KG1 (cell line): Measurements from ENCODE around the gene XAGE5.
"Not testable (repeated sequence)": the region's sequence is repeated elsewhere in the genome, so short reads cannot be mapped to it uniquely, and the experiment has no call there.

Experiments
- DNase-seq: peaks from one replicate; lab custom pipeline; 2025; lab: John Stamatoyannopoulos, UW

XAGE5 gene, protein sequence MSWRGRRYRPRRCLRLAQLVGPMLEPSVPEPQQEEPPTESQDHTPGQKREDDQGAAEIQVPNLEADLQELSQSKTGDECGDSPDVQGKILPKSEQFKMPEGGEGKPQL

DNA sequence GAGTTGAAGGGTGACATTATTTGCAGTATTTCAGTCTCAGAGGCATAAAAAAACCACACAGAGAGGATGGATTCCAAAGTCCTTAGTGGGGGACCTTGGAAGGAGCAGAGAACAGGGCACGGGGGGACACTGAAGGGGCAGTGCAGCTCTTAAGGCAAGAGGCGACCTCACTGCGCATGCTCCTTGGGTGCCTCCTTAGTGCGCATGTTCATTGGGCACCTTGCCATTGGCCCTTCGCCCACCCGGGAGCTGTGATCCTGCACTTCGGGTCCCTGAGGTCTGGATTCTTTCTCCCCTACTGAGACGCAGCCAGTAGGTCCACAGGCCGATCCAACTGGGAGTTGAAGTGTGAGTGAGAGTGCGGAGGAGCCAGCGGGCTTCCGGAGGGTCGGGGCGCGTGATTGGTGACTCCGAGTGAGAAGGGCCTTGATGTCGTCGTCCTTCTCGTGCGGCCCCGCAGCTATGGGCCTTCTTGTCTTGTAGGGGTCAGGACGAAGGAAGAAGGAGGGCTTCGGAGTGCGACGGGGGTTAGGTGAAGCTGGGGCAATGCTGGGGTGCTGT, at the start of gene XAGE5:
Gene XAGE5 (plus strand): TSS at position 223 of the 561 bp plus-strand sequence. CDS start 1,280 bp downstream, outside the sequence.
- no peak for DNase-seq

DNA sequence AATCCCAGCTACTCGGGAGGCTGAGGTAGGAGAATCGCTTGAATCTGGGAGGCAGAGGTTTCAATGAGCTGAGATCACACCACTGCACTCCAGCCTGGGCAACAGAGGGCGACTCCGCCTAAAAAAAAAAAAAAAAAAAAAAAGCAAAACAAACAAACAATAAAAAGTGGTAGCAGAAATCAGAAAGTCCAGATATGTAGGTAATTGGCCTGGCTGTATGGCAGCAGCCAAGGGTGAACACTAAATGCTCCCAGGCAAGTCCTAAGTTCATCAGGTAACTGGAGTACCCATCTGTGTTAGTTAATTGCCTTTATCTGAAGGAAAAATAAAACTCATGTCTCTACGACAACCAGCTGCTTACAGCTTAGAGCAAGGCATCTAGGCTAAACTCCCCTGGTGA, 45.1 kb upstream of the XAGE5 start:
- DNase-seq = not testable (repeated sequence)

DNA sequence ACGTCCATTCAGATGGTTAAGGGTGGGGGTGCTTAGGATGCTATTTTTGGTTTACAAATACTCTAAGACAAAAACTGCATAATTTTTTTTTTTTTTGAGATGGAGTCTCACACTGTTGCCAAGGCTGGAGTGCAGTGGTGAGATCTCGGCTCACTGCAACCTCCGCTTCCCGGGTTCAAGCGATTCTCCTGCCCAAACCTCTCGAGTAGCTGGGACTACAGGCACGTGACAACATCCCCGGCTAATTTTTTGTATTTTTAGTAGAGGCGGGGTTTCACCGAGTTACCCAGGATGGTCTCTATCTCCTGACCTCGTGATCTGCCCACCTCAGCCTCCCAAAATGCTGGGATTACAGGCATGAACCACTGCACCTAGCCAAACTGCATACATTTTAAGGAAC, 37.6 kb upstream of the XAGE5 start:
- not testable (repeated sequence) for DNase-seq

DNA sequence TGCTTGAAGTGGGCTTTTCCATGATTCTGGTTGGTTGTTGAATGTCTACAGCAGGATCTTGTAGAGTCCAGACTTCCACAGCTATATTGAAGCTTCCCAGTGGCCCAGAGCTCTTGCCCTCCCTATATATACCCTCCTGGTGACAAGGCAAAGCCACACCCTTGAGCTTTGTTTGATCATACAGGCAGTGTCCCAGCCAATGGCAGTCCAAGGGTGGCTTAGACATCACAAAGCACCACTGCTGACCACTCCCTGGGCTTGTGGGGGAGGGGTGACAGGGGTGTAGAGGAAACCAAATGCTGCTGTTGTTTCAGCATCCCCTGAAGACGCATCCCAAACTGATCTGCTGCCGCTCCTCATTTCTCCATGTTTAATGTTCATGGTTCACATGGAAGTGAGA, 13.8 kb upstream of the XAGE5 start, which contains the start of gene SPANXN5:
Gene SPANXN5 (minus strand): TSS at position 101 of the 400 bp plus-strand sequence. CDS start 79 bp downstream, at position 22.
- DNase-seq = not testable (repeated sequence)

DNA sequence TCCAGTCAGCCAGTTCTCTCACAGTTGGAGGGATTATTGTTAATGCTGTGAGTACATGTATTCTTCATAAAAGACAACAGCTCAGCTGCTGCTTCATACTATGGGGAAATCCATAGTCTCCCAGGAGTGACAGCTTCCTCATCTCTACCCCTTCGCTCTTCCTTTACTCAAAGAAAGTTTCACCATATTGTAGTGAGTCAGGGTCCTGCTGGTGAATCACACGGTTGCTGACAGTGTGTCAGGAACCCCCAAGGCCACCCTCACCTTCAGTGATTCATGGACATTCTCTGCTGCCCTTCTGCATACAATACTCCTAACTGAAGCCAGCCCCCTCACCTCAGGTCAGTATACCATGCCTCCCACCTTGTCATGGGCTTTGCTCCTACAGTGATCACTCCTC, 6.2 kb upstream of the XAGE5 start:
- DNase-seq = not testable (repeated sequence)

DNA sequence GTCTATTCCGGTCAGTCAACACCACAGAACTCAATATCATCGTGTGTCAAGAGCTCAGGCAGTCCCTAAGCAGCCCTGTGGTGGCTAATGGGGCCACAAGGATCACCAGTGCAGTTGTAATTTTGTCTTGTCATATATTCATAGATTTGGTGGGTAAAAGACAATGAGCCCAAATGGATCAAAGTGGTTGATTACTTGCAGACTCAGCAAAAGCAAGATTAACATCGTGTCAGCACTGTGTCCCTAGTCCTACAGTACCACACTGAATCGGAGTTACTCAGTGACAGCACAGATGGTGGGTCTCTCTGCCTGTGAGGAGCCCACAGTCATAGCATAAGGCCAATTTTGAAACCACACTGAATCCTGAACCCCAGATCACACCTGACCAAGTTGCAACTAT, 8.7 kb downstream of the XAGE5 start:
- no peak for DNase-seq

DNA sequence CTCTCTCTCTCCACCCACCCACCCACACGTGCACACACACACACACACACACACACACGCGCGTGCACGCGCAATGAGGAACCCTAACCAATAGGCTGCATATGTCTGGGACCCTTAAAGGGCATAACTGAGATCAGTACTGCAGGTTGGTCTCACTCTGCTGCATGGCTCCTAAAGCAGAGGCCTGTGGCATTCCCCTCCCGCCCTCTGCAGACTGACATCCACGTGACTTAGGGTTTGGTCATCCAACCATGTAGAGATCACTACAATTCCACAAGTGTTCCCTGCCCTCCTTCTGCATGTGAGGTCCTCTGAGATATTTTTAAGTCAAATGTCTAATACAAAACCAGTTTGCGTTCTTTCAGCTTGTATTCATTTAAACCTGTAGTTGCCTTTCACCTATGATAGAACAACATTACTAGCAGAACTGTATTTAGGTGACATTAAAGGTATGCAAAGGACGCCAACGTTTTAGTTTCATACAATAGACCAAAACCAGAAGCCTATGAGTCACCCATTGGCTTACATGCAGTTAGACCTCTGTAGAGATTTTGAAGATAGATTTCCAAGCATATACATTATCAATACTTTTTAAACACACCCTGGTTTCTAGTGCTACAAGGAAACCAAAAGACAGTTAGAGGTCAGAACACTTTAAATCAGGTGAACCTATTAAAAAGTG, 10.1 kb downstream of the XAGE5 start:
- no peak for DNase-seq

DNA sequence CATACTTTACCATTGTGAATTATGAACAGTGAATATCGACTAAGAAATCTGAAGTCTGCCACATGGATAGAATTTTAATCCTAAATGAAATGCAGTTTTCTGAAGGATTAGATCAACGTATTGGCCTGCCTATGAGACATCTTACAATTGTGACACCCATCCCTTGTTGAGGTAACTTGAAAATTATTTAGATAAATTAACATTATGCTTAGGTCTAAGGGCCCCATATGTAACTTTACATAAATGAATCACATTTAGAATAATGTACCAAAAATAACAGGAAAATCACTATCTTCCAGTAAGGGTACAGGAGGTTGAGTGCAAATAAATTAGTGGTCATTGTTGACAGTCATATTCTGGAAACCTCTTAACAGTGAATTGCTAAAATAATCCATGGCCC, 13.5 kb downstream of the XAGE5 start:
- no peak for DNase-seq

DNA sequence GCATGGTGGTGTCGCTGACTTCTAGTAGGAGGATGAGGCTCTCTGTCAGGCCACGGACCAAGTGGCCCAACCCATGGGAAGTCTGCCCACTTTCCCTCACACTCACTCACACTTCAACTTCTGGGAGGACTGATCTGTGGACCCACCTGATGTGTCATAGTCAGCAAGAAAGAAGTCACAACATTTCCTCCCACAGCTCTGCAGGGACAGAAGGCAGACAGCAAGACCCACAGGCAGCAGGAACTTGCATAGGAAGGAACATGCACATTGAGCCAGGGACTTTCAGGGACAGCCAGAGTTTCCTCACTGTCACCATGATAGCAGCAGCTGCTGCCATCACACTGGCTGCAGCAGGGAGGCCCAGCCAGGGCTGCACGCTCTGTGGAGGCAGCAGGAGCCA, 19.5 kb downstream of the XAGE5 start:
- no peak for DNase-seq

DNA sequence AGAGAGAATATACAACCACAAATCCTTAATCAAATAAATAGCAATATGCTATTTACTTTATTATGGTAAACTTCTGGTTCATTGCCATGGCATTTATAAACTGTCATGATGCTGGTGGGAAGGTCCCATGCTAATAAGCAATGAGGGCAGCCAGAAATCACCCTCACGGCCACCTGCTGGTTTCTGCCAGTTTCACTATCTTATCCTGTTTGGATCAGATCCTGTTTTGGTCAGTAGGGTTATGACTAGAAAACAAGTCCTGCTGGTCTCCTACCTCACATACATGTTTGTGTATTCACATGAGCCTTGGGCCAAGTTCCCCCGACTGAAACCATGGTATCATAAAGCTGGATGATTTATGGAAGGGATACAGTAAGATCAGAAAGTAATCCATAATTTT, 28.1 kb downstream of the XAGE5 start:
- DNase-seq = no peak

DNA sequence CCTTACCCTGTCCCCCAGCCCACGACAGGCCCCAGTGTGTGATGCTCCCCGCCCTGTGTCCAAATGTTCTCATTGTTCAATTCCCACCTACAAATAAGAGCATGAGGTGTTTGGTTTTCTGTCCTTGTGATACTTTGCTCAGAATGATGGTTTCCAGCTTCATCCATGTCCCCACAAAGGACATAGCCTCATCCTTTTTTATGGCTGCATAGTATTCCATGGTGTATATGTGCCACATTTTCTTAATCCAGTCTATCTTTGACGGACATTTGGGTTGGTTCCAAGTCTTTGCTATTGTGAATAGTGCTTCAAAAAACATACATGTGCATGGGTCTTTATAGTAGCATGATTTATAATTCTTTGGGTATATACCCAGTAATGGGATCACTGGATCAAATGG, 32.5 kb downstream of the XAGE5 start:
- DNase-seq = not testable (repeated sequence)

DNA sequence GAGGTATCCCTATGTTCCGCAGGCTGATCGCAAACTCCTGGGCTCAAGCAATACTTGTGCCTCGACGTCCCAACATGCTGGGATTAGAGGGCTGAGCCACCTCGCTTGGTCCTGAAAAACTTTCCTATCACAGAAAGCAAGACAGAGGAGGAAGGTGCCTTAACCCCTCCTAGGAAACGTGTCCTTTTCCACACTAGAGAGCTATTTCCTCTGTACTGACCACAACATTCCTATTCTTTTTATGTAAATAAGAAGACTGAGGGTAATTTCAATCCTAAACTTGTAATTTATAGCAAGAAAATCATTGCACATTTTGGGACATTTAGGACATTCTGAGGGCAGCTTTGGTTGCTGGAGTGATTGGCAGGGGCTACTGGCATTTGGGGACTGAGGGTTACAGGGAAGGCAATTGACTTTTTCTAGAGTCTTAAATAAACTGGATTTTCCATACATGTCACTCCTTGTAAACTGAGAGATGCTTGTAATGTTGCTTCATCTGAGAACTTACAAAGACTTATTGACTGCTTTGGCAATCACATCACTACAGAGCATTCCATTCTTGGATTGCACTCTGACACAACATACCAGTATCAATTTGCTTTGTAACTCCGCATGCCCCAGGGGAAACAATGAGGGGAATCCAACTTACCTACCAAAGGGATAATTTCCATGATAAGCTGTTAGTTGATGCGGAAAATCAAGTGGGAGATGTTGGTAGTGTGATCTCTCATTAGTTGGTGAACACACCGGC, 41.2 kb downstream of the XAGE5 start:
- no peak for DNase-seq

DNA sequence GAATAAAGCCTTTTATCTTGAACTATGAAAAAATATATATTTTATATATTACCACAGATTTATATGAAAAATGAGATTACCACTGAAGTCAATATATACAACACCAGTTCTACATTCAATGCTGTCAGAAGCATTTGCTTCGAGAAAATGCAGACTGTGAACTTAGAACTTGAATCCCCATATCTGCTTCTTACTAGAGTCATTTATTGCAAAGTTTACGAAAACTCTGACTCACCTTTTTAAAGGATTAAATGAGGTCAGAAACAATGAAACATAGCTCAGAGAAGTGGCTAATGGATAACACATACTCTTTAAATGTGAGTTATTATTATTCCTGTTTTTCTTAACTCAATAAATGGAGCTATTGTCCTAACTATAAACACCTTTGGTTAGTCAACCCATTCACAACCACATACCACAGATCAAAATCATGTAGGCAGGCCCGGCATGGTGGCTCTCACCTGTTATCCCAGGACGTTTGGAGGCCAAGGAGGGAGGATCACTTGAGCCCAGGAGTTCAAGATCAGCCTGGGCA, 46.0 kb downstream of the XAGE5 start:
- not testable (repeated sequence) for DNase-seq

DNA sequence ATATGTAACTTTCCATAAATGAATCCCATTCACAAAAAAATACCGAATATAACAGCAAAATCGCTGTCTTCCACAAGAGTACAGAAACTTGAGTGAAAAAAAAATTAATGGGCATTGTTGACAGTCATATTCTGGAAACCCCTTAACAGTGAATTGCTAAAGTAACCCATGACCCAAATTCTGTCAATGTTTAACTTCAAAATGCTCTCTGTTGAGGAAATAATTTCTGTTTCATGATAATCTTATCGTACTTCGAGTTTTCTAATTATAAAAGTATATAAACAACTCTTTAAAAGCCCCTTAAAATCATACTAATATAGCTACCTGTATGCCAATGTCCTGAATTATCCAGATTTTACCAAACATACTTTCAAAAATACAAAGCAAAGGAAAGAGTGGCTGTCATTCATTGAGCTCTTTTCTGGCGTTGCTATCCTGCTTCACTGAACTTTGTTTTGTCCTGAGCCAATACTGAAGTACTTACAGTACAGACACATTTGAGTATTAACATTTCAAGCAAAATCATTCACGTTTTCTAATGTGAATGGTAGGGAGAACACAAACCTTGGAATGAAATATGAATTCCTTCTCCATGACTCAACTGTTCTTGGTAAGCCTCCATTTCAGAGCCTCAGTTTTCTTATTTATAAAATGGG, 54.4 kb downstream of the XAGE5 start:
- no peak for DNase-seq
